ENCODE results near the gene MROH7. TPM values are rescaled to one million over a fixed set of nuclear protein-coding genes. Genes with fewer than 3 reads are reported as not detected.

MROH7 gene
- total RNA-seq, 2 donors from 2014 or later = 0.09 to 1.2 TPM

- no peak for ATAC-seq (replicated peaks)
- H3K27ac Mint-ChIP-seq = no peak overlapping the region
- H3K36me3 Mint-ChIP-seq (ENCODE audit: low read depth) = no peaks in the 10 kb centered on the region
- H3K4me3 Mint-ChIP-seq = no peak overlapping the region
- no peaks in the 10 kb centered on the region for H3K9me3 Mint-ChIP-seq
- H3K27me3 Mint-ChIP-seq = peaks cover 16% of the 10 kb centered on the region
- H3K4me1 Mint-ChIP-seq = no peaks in the 10 kb centered on the region
Measured at GRCh38 chr1:54709547-54710292, 68.1 kb downstream of the MROH7 start.

- Mint-ChIP-seq H3K9me3 (no peaks in the 10 kb centered on the region), H3K27me3 (peaks cover 16% of the 10 kb centered on the region), H3K36me3 (ENCODE audit: low read depth) (no peaks in the 10 kb centered on the region), H3K27ac (no peak overlapping the region), H3K4me3 (no peak overlapping the region), H3K4me1 (peaks cover 5% of the 10 kb centered on the region)
- no peak for ATAC-seq (replicated peaks)
Measured at GRCh38 chr1:54710434-54710833, 68.8 kb downstream of the MROH7 start.

DNA sequence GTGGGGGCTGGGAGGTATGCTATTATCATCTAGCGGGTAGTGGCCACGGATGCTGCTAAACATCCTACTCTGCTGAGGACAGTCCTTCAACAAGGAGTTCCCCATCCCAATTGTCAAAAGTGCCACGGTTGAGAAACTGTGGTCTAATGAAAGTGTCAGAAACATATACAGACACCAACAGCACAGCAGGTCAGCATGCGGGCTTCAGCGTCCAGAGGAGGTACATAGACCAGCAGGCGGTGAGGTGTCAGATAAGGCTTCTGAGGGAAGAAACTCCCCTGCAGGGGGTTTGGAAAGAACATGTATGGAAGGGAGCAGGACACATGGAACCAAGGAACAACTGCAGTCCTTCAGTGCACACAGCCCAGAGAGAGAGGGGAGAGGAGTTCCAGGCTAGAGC, 69.3 kb downstream of the MROH7 start:
- Mint-ChIP-seq H3K4me3 (no peak overlapping the region), H3K27ac (no peak overlapping the region), H3K36me3 (ENCODE audit: low read depth) (no peaks in the 10 kb centered on the region), H3K27me3 (peaks cover 16% of the 10 kb centered on the region), H3K9me3 (no peaks in the 10 kb centered on the region), H3K4me1 (peaks cover 6% of the 10 kb centered on the region)
- ATAC-seq (replicated peaks) = no peak

GRCh38 chr1:54711536-54711935, 70.0 kb downstream of the MROH7 start:
- ATAC-seq (replicated peaks) = no peak
- Mint-ChIP-seq H3K36me3 (ENCODE audit: low read depth) (peaks cover 3% of the 10 kb centered on the region), H3K9me3 (no peaks in the 10 kb centered on the region), H3K27me3 (peaks cover 16% of the 10 kb centered on the region), H3K4me3 (no peak overlapping the region), H3K27ac (no peak overlapping the region), H3K4me1 (peaks cover 10% of the 10 kb centered on the region)

GRCh38 chr1:54714881-54715492, 73.4 kb downstream of the MROH7 start:
- peaks cover 36% of the 10 kb centered on the region for H3K36me3 Mint-ChIP-seq (ENCODE audit: low read depth)
- H3K4me3 Mint-ChIP-seq = peak overlapping the region; percentile 94
- ATAC-seq (replicated peaks) = no peak
- H3K27me3 Mint-ChIP-seq = no peaks in the 10 kb centered on the region
- peak overlapping the region; percentile 99 for H3K27ac Mint-ChIP-seq
- peaks cover 26% of the 10 kb centered on the region for H3K4me1 Mint-ChIP-seq
- H3K9me3 Mint-ChIP-seq = no peaks in the 10 kb centered on the region

GRCh38 chr1:54715493-54716298, 74.1 kb downstream of the MROH7 start, which contains the start of gene TTC4:
Gene TTC4 (plus strand): TSS chr1:54715861. CDS start chr1:54715909, 48 bp downstream.
- peaks cover 26% of the 10 kb centered on the region for H3K4me1 Mint-ChIP-seq
- H3K27me3 Mint-ChIP-seq = no peaks in the 10 kb centered on the region
- peak within 1 kb of the TSS; percentile 94 for H3K4me3 Mint-ChIP-seq
- H3K9me3 Mint-ChIP-seq = no peaks in the 10 kb centered on the region
- H3K27ac Mint-ChIP-seq = peak within 1 kb of the TSS; percentile 99
- H3K36me3 Mint-ChIP-seq (ENCODE audit: low read depth) = peaks cover 43% of the 10 kb centered on the region
- peak; percentile 85 for ATAC-seq (replicated peaks)

GRCh38 chr1:54716299-54717047, 74.9 kb downstream of the MROH7 start:
- Mint-ChIP-seq H3K27me3 (no peaks in the 10 kb centered on the region), H3K4me1 (peaks cover 26% of the 10 kb centered on the region), H3K27ac (peak overlapping the region; percentile 99), H3K4me3 (peak overlapping the region; percentile 94), H3K36me3 (ENCODE audit: low read depth) (peaks cover 51% of the 10 kb centered on the region), H3K9me3 (no peaks in the 10 kb centered on the region)
- peak; percentile 72 for ATAC-seq (replicated peaks)

GRCh38 chr1:54721719-54722118, 80.1 kb downstream of the MROH7 start:
- H3K4me3 Mint-ChIP-seq = no peak overlapping the region
- H3K27ac Mint-ChIP-seq = peak overlapping the region; percentile 30
- no peak for ATAC-seq (replicated peaks)
- peaks cover 98% of the 10 kb centered on the region for H3K36me3 Mint-ChIP-seq (ENCODE audit: low read depth)
- H3K4me1 Mint-ChIP-seq = peaks cover 13% of the 10 kb centered on the region
- no peaks in the 10 kb centered on the region for H3K27me3 Mint-ChIP-seq
- H3K9me3 Mint-ChIP-seq = no peaks in the 10 kb centered on the region

- no peaks in the 10 kb centered on the region for H3K27me3 Mint-ChIP-seq
- ATAC-seq (replicated peaks) = no peak
- peaks cover 98% of the 10 kb centered on the region for H3K36me3 Mint-ChIP-seq (ENCODE audit: low read depth)
- H3K27ac Mint-ChIP-seq = no peak overlapping the region
- H3K4me1 Mint-ChIP-seq = peaks cover 5% of the 10 kb centered on the region
- H3K4me3 Mint-ChIP-seq = no peak overlapping the region
- no peaks in the 10 kb centered on the region for H3K9me3 Mint-ChIP-seq
Measured at GRCh38 chr1:54723985-54724384, 82.4 kb downstream of the MROH7 start.

- Mint-ChIP-seq H3K27ac (peak overlapping the region; percentile 0), H3K9me3 (no peaks in the 10 kb centered on the region), H3K36me3 (ENCODE audit: low read depth) (peaks cover 100% of the 10 kb centered on the region), H3K4me1 (no peaks in the 10 kb centered on the region), H3K27me3 (no peaks in the 10 kb centered on the region), H3K4me3 (no peak overlapping the region)
- ATAC-seq (replicated peaks) = no peak
Measured at GRCh38 chr1:54724771-54725170, 83.2 kb downstream of the MROH7 start.

GRCh38 chr1:54728027-54728426, 86.4 kb downstream of the MROH7 start:
- peaks cover 95% of the 10 kb centered on the region for H3K36me3 Mint-ChIP-seq (ENCODE audit: low read depth)
- ATAC-seq (replicated peaks) = no peak
- H3K4me1 Mint-ChIP-seq = no peaks in the 10 kb centered on the region
- H3K27me3 Mint-ChIP-seq = no peaks in the 10 kb centered on the region
- no peak overlapping the region for H3K4me3 Mint-ChIP-seq
- H3K27ac Mint-ChIP-seq = no peak overlapping the region
- H3K9me3 Mint-ChIP-seq = no peaks in the 10 kb centered on the region

DNA sequence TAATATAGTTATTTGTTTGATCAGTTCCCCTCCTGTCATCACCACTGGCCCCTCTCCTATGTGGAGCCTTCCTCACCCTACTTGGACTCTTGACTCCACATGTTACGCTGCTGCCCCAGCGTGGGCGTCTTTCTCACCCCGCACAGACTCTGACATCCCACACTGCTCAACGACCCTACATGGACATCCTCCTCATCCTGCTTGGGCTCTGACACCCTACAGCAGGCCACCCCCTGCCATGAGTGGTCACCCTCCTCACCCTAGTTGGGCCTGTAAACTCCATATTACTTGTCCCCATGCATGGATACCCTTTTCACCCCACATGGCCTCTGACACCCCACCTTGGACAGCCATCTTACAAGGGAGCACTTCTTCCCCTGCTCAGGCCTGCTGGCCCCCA, 95.1 kb downstream of the MROH7 start:
- Mint-ChIP-seq H3K9me3 (no peaks in the 10 kb centered on the region), H3K4me3 (no peak overlapping the region), H3K4me1 (no peaks in the 10 kb centered on the region), H3K27me3 (no peaks in the 10 kb centered on the region), H3K36me3 (ENCODE audit: low read depth) (peaks cover 95% of the 10 kb centered on the region), H3K27ac (peak overlapping the region; percentile 57)
- ATAC-seq (replicated peaks) = no peak

- Mint-ChIP-seq H3K4me1 (no peaks in the 10 kb centered on the region), H3K36me3 (ENCODE audit: low read depth) (peaks cover 100% of the 10 kb centered on the region), H3K9me3 (no peaks in the 10 kb centered on the region), H3K27ac (no peak overlapping the region), H3K27me3 (no peaks in the 10 kb centered on the region), H3K4me3 (no peak overlapping the region)
- no peak for ATAC-seq (replicated peaks)
Measured at GRCh38 chr1:54738244-54738643, 96.7 kb downstream of the MROH7 start.

GRCh38 chr1:54741531-54741930, 99.9 kb downstream of the MROH7 start:
- Mint-ChIP-seq H3K36me3 (ENCODE audit: low read depth) (peaks cover 74% of the 10 kb centered on the region), H3K4me1 (no peaks in the 10 kb centered on the region), H3K27me3 (no peaks in the 10 kb centered on the region), H3K27ac (no peak overlapping the region), H3K9me3 (no peaks in the 10 kb centered on the region), H3K4me3 (no peak overlapping the region)
- no peak for ATAC-seq (replicated peaks)

Measured in activated T-helper 17 cell treated with anti-CD3 and anti-CD28 coated beads, Interleukin-2, amount 50 U/mL, for 72 hours (primary cell).